GM23248 (cell line): Measurements from ENCODE around the gene OAF.

Experiments
- EZH2 ChIP-seq: fragments of 200-600 bp; sonication (generic); IDR thresholded peaks from 2 replicates; pipeline ENCODE4 v1.6.1; 2018; ENCODE audit warnings: antibody characterized with exemption, mild to moderate bottlenecking; ENCODE audit not compliant: insufficient read depth, poor library complexity, severe bottlenecking
- EZH2phosphoT487 ChIP-seq: fragments of 200-600 bp; sonication (generic); IDR thresholded peaks from 2 replicates; pipeline ENCODE4 v1.6.1; 2018; ENCODE audit warnings: antibody characterized with exemption, moderate library complexity, mild to moderate bottlenecking, low read depth; ENCODE audit not compliant: insufficient read depth

DNA sequence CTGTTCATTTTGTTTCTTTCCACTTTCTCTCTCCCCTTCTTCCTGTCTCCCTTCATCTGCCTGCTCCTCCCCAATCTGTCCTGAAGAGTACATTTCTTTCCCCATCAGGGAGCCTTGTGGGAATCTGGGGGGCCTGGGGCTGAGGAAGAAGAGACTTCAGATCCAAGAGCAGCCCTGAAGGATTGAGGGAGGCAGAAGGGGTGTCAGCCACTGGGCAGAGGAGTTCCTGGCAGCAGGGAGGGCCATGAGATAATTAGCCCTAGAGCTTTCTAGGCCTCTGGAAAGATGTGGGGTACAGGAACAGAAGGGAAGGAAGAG, 24.4 kb upstream of the OAF start:
- TF ChIP-seq EZH2phosphoT487 = no peak
- TF ChIP-seq EZH2 = no peak
